IPS DF 4.7 (cell line): ENCODE measurements around the gene FEV.

ENCODE experiments used
- DNase-seq: peaks from one replicate; pipeline ENCODE4 v3.0.0-alpha.2; 2013; ENCODE audit warnings: low spot score; ENCODE audit errors: extremely low read depth

FEV gene

GRCh38 chr2:218993345-218994315 lies 8.6 kb upstream of the FEV start, which contains the start of gene CRYBA2:
CRYBA2 (minus strand) TSS chr2:218993422; CDS start chr2:218993176, 246 bp downstream.
- DNase-seq, result no peak

- DNase-seq, result no peak
Measured at GRCh38 chr2:218992703-218993344, 7.8 kb upstream of the FEV start.

DNA sequence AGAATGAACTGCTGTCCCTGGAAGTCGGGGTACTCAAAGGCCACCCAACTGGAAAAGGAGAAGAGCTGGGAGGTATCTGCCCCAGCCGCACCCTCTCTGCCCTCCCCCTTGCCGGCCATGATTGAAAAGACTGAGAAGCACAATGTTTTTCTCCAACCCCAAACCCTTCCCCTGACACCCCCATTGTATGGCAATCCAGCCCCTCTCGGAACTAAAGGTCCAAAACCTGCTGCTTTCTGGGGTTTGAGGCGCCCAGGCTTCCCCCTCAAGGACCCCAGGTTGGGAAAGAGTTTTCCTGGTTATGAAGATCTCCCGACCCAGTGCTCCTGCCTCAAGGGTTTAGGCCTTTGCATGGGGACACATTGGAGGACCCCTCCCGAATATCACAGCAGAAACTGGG lies 7.2 kb upstream of the FEV start:
- no peak for DNase-seq

DNA sequence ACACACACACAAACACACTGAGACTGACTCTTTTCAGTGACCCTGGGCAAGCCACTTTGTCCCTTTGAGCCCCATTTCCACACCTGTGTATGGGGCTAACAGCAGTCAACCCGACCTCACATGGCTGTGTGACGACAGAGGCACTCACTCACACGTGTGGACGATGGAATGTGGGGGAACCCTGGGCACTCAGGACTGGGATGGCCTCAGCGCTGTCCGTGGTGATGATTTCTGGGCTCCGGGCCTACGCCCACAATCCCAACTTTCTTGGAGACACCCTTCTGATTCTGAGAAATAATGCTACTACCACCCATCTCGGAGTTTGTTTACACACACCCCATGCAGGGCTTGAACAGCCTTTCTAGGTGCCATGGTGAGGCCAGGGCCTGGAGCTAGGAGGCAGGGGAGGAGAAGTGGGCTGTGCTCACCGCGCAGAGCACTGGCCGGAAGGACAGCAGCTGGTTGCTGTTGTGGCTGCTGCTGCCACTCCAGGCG lies 6.7 kb upstream of the FEV start:
- no peak for DNase-seq

DNA sequence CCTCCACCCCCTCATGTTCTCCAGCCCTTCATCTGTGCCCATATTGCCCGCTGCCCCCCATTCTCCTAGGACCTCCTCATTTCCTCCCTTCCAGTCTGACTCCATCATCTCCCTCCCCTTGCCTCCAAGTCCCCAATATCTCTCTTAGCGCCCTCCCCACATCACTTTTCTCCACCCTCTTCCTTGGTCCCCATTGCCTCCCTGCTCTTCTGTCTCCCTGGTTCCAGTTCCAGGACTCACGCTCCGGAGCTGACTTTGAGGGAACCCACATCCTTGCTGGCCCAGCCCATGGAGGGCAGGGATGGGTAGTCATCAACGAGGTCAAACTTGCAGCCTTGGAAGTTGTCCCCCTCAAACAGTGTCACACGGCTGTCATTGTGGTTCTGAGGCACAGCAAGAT lies 5.6 kb upstream of the FEV start:
- no peak for DNase-seq

DNA sequence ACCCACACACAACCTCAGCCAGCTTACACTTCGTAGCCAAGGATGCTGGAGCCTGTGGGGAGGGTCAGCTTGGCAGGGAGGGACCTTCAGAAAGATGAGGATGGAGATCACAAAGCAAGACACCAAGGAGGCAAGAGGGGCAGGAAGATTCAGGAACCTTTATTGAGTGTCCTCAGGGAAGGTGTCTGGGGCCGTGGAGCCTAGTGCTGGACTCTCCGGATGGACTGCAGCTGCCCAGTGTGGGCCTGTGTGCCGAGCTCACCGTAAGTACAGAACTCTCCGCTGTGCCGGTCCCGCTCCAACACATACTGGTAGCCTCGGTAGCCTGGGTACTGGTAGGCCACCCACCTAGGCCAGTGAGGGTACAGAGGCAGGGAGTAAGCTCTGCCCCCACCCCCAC lies 5.1 kb upstream of the FEV start:
- no peak for DNase-seq

- no peak for DNase-seq
Measured at GRCh38 chr2:218988650-218989049, 3.7 kb upstream of the FEV start.

GRCh38 chr2:218988164-218988563 lies 3.2 kb upstream of the FEV start:
- DNase-seq, result no peak

DNA sequence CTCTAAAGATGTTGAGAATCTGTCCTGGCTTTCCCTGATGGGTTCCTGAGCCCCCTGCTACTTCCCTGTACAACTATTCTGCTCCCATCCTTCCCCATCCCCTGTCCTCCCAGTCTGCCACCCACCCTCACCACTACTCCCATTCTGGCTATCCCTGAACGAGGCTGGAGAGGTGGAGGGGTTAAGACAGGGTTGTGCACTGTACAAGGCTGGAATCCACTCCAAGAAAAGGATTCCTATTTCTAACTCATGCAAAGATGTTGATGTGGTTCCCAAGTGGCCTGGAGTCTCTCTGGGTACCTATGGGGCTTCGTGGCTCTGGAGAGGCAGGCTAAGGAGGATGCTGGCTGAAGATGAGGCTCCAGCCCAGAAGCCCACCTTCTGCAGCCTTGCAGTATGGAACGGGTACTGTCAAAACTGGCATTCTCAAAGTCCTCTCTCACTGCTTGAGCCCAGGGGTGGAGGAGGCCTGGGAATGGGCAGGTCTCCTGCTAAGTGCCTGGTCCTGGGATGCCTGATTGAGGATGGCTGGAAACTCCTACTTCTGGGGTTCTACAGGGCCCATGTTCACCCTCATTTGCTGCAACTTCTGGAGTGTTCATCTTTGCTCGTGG lies 1.3 kb upstream of the FEV start:
- no peak for DNase-seq

DNA sequence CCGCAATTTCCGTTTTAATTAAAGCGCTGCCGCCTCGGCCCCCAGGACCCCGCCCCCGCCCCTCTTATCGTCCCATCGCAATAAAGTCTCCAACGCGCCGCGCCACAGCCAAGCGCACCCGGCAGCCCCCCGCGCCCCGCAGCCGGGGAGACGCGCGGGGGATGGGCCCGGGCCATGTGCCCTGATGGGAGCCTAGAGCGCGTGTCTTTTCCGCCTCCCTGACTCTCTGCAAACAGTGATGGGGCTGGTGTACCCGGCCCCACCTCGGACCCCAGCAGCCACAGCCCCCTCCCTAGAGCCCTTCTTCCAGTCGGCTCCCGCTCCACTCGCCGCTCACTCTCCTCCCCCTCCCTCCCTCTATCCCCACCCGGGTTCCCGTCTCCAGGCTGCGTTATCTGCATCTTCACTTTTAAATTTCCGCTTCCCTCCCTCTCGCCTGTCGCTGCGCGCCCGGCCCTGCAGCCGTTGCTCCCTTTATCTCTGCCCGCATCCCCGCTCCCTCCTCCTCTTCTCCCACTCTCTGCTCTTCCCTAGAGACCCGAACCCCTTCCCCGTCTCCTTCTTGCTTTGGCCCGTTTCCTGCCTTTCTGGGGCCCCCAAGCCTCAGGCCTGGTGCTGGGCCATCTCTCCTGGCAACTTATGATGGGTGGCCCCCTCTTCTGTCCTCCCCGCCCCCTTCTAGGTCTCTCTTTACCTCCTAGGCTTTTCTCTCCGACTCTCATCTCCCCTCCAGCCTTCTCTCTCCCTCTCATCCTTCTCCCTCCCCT lies 524 bp upstream of the FEV start:
- no peak for DNase-seq

DNA sequence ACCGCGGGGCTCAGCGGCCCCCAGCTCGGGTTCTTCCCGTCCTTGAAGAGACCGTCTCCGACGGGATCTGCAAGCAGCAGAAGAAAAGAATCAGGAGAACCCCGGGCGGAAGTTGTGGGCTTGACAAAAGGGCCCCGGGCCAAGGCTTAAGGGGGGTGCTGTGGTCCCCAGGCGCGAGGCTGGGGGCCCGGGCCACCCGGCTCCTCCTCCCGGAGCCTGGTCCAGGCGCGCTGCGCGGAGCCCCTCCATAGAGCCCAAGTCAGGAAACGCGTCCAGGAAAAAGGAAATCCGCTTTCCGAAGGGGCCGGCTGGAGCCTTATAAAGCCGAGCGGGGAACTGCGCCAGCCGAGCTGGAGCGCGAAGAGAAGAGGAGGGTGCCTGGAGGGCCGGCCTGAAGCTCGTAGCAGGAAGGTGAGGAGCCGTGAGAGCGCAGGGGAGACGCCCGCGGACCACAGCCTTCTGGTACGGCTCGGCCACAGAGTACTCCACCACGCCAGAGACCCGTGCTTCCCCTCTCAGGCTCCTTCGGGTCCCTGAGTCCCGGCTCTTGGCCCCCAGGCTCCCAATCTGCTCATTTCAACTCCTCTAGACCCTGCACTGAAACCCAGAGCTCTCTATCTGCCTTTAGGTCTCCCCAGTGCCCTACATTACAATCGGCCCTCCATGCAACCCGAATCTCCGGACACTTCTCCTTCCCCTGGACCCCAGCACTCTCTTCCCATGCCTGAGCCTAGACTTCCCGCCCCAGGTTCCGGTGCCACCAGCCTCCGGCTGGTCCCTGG lies 554 bp downstream of the FEV start:
- no peak for DNase-seq

DNA sequence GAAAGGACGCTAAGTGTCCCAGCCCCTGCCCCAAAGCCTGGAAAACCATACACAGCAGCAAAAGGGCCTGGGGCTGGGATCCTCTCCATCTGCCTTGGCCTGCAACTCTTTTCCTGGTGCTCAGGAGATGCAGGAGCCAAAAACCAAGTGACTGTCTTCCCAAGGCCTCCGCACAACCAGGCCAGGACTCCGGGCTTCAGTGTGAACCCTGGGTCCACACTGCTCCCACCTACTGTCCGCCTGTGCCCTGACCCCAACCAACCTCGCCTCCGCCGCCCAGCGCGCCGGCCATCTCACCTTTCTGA lies 1.1 kb downstream of the FEV start:
- DNase-seq, result no peak

DNA sequence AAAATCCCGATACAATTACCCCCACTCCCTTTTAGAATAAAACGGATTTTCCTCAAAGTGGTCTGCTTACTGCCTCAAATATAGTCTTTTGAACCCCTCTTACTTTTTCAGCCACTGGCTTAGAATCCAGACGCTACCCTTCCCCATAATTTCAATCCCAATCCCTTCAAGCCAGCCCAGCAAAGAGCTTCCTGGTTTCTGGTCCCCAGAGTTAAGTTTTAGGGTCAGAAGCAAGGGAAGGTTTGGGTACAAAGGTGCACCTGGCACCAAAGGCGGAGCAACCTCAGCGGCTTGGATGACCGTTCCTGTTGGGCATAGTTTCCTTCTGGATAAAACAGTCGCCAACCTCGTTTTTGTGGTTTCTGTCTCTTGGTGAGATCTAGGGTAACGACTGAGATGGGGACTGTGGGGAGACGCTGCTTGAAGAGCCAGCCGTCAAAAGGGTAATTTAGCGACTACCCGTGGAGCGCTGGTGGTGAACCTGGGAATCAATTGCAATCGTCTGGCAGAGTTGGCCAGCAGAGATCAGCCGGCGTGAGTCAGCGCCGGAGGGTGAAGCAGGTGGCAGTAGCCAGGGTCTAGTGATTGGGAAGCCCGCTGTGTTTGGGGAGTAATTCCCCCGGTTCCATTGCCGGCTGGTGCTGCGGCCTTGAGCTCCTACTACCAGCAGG lies 1.6 kb downstream of the FEV start:
- no peak for DNase-seq

- no peak for DNase-seq
Measured at GRCh38 chr2:218982586-218983262, 2.3 kb downstream of the FEV start.

- no peak for DNase-seq
Measured at GRCh38 chr2:218981881-218982585, 3.0 kb downstream of the FEV start.

DNA sequence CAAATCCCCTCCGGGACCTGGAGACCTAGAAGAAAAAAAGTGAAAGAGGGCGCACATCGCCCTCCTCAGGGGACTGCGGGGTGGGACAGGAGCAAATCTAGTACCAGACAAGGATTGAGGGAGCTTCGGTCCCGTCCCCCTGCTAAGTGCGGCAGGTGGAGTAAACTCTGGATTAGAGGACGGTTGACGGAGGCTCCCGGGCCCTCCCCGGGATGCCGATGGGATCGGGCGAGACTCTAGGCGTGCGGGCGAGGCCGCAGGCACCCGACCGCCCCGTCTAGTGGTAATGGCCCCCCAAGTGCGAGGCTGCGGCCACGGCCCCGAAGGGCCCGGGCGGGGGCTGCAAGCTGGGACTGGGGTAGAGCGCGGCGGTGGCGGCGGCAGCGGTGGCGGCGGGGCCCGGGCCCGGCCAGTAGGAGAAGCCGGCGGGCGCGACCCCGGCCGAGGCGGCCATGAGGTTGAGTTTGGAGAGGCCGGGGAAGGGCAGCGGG lies 3.5 kb downstream of the FEV start:
- no peak for DNase-seq

DNA sequence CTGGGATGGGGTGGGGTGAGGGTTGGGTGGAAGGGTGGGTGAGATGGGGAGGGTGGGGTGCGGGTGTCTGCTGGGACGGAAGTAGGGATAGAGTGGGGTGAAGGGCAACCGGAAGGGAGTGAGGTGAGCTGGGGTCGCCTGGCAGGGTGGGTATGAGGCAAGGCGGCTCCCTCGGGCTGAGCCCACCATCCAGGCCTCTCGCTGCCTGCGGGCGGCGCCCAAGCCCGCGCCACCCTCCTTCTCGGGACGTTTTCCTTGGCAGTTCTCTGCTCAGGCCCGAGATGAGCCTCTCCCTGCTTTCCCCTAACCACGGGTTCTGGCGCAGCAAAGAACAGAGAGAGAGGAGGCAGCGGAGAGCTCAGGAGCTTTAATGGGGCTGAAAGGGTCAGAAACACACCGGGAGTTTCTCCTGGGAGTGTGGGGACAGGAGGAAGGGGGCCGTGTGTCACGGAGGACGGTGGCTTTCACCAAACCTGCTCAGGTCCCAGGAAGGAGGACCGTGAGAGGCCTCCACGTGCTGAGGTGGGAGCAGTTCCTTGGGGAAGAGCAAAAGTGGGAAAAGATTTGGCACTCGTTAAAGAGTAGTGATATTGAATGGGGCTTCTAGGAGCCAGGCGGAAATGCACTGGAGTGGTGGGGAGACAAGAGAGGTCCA lies 4.1 kb downstream of the FEV start:
- no peak for DNase-seq
